Measurements from ENCODE around the gene SYNGAP1.

- no peak for TF ChIP-seq CTCF (IDR thresholded peaks at IDR 0.05)
- no peak for TF ChIP-seq POLR2A (IDR thresholded peaks at IDR 0.05)
Observed at GRCh38 chr6:33490198-33490597, 70.3 kb downstream of the SYNGAP1 start.
